Loucy (cell line): Measurements from ENCODE around the gene RPL4.

Experiments
- H2AFZ ChIP-seq: fragments of 200-600 bp; sonication (generic); 2 replicates; pipeline ENCODE4 v1.6.0; 2016; ENCODE audit warnings: antibody characterized with exemption, mild to moderate bottlenecking, low read length, moderate library complexity
- H3F3A ChIP-seq: fragments of 200-600 bp; 2 replicates; pipeline ENCODE4 v1.6.0; 2016; ENCODE audit warnings: antibody characterized with exemption, low read depth, mild to moderate bottlenecking
- H3K27me3 ChIP-seq: fragments of 200-600 bp; sonication (generic); 2 replicates; pipeline ENCODE4 v1.6.1; 2014; ENCODE audit warnings: low read length, mild to moderate bottlenecking; ENCODE audit not compliant: insufficient read depth, poor library complexity, severe bottlenecking
- H3K36me3 ChIP-seq: fragments of 200-600 bp; sonication (generic); 2 replicates; pipeline ENCODE4 v1.6.1; 2016; ENCODE audit warnings: low read length; ENCODE audit not compliant: insufficient read depth
- H3K4me1 ChIP-seq: fragments of 200-600 bp; sonication (generic); 2 replicates; pipeline ENCODE4 v1.5.1; 2014; ENCODE audit warnings: low read length, mild to moderate bottlenecking; ENCODE audit not compliant: insufficient read depth, poor library complexity, severe bottlenecking
- H3K4me2 ChIP-seq: fragments of 200-600 bp; sonication (generic); 2 replicates; pipeline ENCODE4 v1.6.0; 2014; ENCODE audit warnings: antibody characterized with exemption, low read length, low read depth, mild to moderate bottlenecking; ENCODE audit not compliant: poor library complexity, severe bottlenecking
- H3K4me3 ChIP-seq: fragments of 200-600 bp; sonication (generic); 2 replicates; pipeline ENCODE4 v1.5.1; 2014; ENCODE audit warnings: low read length, mild to moderate bottlenecking, mixed read lengths; ENCODE audit not compliant: poor library complexity, severe bottlenecking
- H3K79me2 ChIP-seq: fragments of 200-600 bp; sonication (generic); 2 replicates; pipeline ENCODE4 v1.6.1; 2014; ENCODE audit warnings: low read length; ENCODE audit not compliant: insufficient read depth
- H3K9ac ChIP-seq: fragments of 200-600 bp; sonication (generic); 2 replicates; pipeline ENCODE4 v1.6.0; 2014; ENCODE audit warnings: mild to moderate bottlenecking, low read depth, low read length, moderate library complexity; ENCODE audit not compliant: poor library complexity, severe bottlenecking
- H3K9me2 ChIP-seq: fragments of 200-600 bp; sonication (generic); replicated peaks from 2 replicates; pipeline ENCODE4 v1.6.1; 2016; ENCODE audit warnings: low read depth, low read length, mixed read lengths
- H3K9me3 ChIP-seq: fragments of 200-600 bp; sonication (generic); 2 replicates; pipeline ENCODE4 v1.6.1; 2014; ENCODE audit warnings: mild to moderate bottlenecking, antibody characterized with exemption, low read length, low read depth; ENCODE audit not compliant: insufficient read depth
- H4K20me1 ChIP-seq: fragments of 200-600 bp; sonication (generic); 2 replicates; pipeline ENCODE4 v1.6.0; 2014; ENCODE audit warnings: antibody characterized with exemption, low read length, mild to moderate bottlenecking; ENCODE audit not compliant: insufficient read depth, poor library complexity, severe bottlenecking
- CTCF ChIP-seq: fragments of 200-600 bp; sonication (generic); conservative IDR thresholded peaks from 2 replicates; pipeline ENCODE4 v1.5.1; 2014; ENCODE audit warnings: mild to moderate bottlenecking, antibody characterized with exemption, low read length
- EZH2phosphoT487 ChIP-seq: fragments of 200-600 bp; IDR thresholded peaks from 2 replicates; pipeline ENCODE4 v1.6.1; 2018; ENCODE audit warnings: antibody characterized with exemption, mild to moderate bottlenecking, moderate library complexity, borderline replicate concordance

RPL4 gene

GRCh38 chr15:66491846-66492245 is 12.8 kb downstream of the RPL4 start:
- peaks cover 85% of the 10 kb centered on the region; the same call in 1 of the 2 replicates for H3K36me3 ChIP-seq
- no peak for TF ChIP-seq EZH2phosphoT487
- no peak for TF ChIP-seq CTCF
- no peak overlapping the region for H3K4me2 ChIP-seq

GRCh38 chr15:66489179-66489791 is 15.4 kb downstream of the RPL4 start:
- TF ChIP-seq EZH2phosphoT487: no peak
- no peak for TF ChIP-seq CTCF
- H3K36me3 ChIP-seq: peaks cover 98% of the 10 kb centered on the region; the same call in 1 of the 2 replicates
- H2AFZ ChIP-seq: no peak overlapping the region
- no peaks in the 10 kb centered on the region for H3K9me3 ChIP-seq
- no peaks in the 10 kb centered on the region for H3K79me2 ChIP-seq
- H3K4me2 ChIP-seq: no peak overlapping the region
- H3K4me3 ChIP-seq: no peak overlapping the region
- H3F3A ChIP-seq: no peaks in the 10 kb centered on the region
- H3K4me1 ChIP-seq: no peaks in the 10 kb centered on the region
- no peak overlapping the region for H3K9ac ChIP-seq
- H3K27me3 ChIP-seq: no peaks in the 10 kb centered on the region
- no peaks in the 10 kb centered on the region for H3K9me2 ChIP-seq
- H4K20me1 ChIP-seq: no peaks in the 10 kb centered on the region

More at GRCh38 chr15:66491846-66492245, 12.8 kb downstream of the RPL4 start:
- Histone ChIP-seq H3F3A (no peaks in the 10 kb centered on the region), H4K20me1 (no peaks in the 10 kb centered on the region), H3K9me3 (no peaks in the 10 kb centered on the region), H3K27me3 (no peaks in the 10 kb centered on the region), H3K9me2 (no peaks in the 10 kb centered on the region), H2AFZ (no peak overlapping the region), H3K9ac (no peak overlapping the region), H3K4me1 (peaks cover 7% of the 10 kb centered on the region), H3K4me3 (no peak overlapping the region), H3K79me2 (peaks cover 22% of the 10 kb centered on the region)

- Histone ChIP-seq H3K79me2 (no peaks in the 10 kb centered on the region), H3F3A (no peaks in the 10 kb centered on the region), H3K4me3 (no peak overlapping the region), H3K36me3 (peaks cover 92% of the 10 kb centered on the region; the same call in 1 of the 2 replicates), H3K27me3 (no peaks in the 10 kb centered on the region), H3K9me3 (no peaks in the 10 kb centered on the region), H3K4me2 (no peak overlapping the region), H3K9me2 (no peaks in the 10 kb centered on the region), H3K4me1 (no peaks in the 10 kb centered on the region), H4K20me1 (no peaks in the 10 kb centered on the region), H2AFZ (no peak overlapping the region), H3K9ac (no peak overlapping the region)
- no peak for TF ChIP-seq EZH2phosphoT487
- no peak for TF ChIP-seq CTCF
Observed at GRCh38 chr15:66488525-66488924, 16.1 kb downstream of the RPL4 start.
